Brain microvascular endothelial cell (primary cell): Measurements from ENCODE around the gene OXA1L.
"Not testable (repeated sequence)": the region's sequence is repeated elsewhere in the genome, so short reads cannot be mapped to it uniquely, and the experiment has no call there.

Experiments
- DNase-seq: peaks from one replicate; pipeline ENCODE4 v3.0.0-alpha.2; 2020
- H3K27ac ChIP-seq: fragments of 250-450 bp; sonication (Bioruptor Pico); 2 replicates; pipeline ENCODE4 v1.5.1; 2020; ENCODE audit warnings: mild to moderate bottlenecking, moderate library complexity
- H3K27me3 ChIP-seq: fragments of 250-450 bp; sonication (Bioruptor Pico); replicated peaks from 2 replicates; pipeline ENCODE4 v1.5.1; 2020; ENCODE audit warnings: mild to moderate bottlenecking
- H3K36me3 ChIP-seq: fragments of 250-450 bp; sonication (Bioruptor Pico); replicated peaks from 2 replicates; pipeline ENCODE4 v1.5.1; 2020; ENCODE audit warnings: mild to moderate bottlenecking
- H3K4me3 ChIP-seq: 2 replicates; pipeline ENCODE4 v1.5.1; 2011; ENCODE audit warnings: low read depth, mild to moderate bottlenecking, control low read depth, low read length, moderate library complexity
- in situ Hi-C: cut with HindIII; loops from 2 replicates; pipeline ENCODE4 v1.10.0; 2017; ENCODE audit warnings: low sequenced_read_pairs, low pct_ligation_motif_present
- TF ChIP-seq, protein P1 (sequence below): IDR thresholded peaks from 2 replicates; pipeline ENCODE4 v1.5.1; 2011; ENCODE audit warnings: low read depth, mild to moderate bottlenecking, moderate library complexity, low read length, control low read depth, inconsistent platforms; ENCODE audit errors: missing control alignments

The OXA1L gene

GRCh38 chr14:22772725-22773124 lies 6.2 kb downstream of the OXA1L start:
- in situ Hi-C loops = no loop called here
- TF ChIP-seq, protein P1, sequence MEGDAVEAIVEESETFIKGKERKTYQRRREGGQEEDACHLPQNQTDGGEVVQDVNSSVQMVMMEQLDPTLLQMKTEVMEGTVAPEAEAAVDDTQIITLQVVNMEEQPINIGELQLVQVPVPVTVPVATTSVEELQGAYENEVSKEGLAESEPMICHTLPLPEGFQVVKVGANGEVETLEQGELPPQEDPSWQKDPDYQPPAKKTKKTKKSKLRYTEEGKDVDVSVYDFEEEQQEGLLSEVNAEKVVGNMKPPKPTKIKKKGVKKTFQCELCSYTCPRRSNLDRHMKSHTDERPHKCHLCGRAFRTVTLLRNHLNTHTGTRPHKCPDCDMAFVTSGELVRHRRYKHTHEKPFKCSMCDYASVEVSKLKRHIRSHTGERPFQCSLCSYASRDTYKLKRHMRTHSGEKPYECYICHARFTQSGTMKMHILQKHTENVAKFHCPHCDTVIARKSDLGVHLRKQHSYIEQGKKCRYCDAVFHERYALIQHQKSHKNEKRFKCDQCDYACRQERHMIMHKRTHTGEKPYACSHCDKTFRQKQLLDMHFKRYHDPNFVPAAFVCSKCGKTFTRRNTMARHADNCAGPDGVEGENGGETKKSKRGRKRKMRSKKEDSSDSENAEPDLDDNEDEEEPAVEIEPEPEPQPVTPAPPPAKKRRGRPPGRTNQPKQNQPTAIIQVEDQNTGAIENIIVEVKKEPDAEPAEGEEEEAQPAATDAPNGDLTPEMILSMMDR = no peak
- no peak overlapping the region for H3K4me3 ChIP-seq
- no peak overlapping the region for H3K27ac ChIP-seq
- H3K27me3 ChIP-seq = no peaks in the 10 kb centered on the region
- DNase-seq = no peak
- peaks cover 51% of the 10 kb centered on the region for H3K36me3 ChIP-seq

DNA sequence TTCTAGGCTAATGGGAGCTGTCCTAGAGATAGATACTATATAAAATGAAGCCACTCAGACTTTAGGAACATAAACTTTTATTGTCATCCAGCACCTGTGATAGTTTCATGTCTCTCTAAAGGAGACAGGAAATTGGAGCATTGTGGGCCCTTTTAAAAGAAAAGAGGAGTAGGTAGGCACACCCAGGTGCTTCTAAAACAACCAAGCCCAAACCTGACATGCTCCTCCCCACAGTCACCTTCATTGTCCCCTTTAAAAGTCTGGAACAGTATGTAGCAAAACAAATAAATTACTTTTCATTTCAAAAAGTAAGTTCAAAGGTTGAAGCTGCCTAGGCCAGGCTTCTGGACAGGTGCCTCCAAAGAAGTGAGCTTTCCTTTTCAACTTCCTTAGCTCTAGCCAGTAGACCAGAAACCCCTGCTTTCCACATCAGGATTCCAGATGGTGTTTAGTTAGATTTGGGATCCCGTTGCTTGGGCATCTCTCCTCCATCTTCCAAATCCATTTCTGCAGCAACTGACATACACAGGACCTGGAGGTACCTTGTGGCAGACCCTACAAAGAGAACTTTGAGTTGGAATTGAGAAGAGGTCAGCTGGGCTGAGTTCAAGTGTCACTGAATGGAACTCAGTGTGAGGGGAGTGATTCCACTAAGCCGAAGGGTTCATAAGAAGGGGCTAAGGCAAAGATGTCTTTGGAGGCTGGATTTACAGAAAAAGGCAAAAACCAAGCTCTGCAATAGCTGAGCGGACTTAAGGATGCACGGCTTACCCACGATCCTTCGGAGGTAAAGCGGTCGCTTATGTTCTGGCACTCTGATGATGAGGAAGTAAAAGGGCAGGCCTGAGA lies 6.9 kb downstream of the OXA1L start:
- DNase-seq = no peak
- H3K27me3 ChIP-seq = no peaks in the 10 kb centered on the region
- H3K27ac ChIP-seq = no peak overlapping the region
- TF ChIP-seq, protein P1 = no peak
- no peak overlapping the region for H3K4me3 ChIP-seq
- peaks cover 45% of the 10 kb centered on the region for H3K36me3 ChIP-seq
- in situ Hi-C loops = no loop called here

GRCh38 chr14:22774011-22774706 lies 7.7 kb downstream of the OXA1L start:
- no peak overlapping the region for H3K4me3 ChIP-seq
- TF ChIP-seq, protein P1 = no peak
- no peak overlapping the region for H3K27ac ChIP-seq
- H3K36me3 ChIP-seq = peaks cover 41% of the 10 kb centered on the region
- in situ Hi-C loops = no loop called here
- DNase-seq = no peak
- H3K27me3 ChIP-seq = no peaks in the 10 kb centered on the region

GRCh38 chr14:22776215-22776614 lies 9.7 kb downstream of the OXA1L start:
- peaks cover 20% of the 10 kb centered on the region for H3K36me3 ChIP-seq
- no peak for DNase-seq
- H3K27me3 ChIP-seq = no peaks in the 10 kb centered on the region
- no peak overlapping the region for H3K27ac ChIP-seq
- TF ChIP-seq, protein P1 = no peak
- H3K4me3 ChIP-seq = no peak overlapping the region
- in situ Hi-C loops = no loop called here

DNA sequence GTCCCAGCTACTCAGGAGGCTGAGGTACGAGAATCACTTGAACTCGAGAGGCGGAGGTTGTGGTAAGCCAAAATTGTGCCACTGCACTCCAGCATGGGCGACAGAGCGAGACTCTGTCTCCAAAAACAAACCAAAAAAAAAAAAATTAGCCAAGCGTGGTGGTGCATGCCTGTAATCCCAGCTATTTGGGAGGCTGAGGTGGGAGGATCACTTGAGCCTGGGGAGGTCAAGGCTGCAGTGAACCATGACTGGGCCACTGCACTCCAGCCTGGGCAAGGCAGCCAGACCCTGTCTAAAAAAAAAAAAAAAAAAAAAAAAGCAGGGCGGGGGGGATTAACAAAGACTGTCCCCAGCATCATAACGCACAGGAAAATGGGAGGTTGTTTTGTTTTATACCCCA lies 10.4 kb downstream of the OXA1L start:
- DNase-seq, H3K27me3 ChIP-seq, H3K27ac ChIP-seq, H3K4me3 ChIP-seq, in situ Hi-C loops: not testable (repeated sequence)
- H3K36me3 ChIP-seq = peaks cover 14% of the 10 kb centered on the region

GRCh38 chr14:22778084-22778483 lies 11.6 kb downstream of the OXA1L start:
- Histone ChIP-seq H3K27ac (no peak overlapping the region), H3K4me3 (no peak overlapping the region), H3K27me3 (no peaks in the 10 kb centered on the region), H3K36me3 (peaks cover 7% of the 10 kb centered on the region)
- in situ Hi-C loops = no loop called here
- TF ChIP-seq, protein P1 = no peak
- DNase-seq = no peak
